ENCODE results near the gene TMEM25.

GRCh38 chr11:118519549-118519948, 11.4 kb upstream of the TMEM25 start:
- TF ChIP-seq CTCF (IDR thresholded peaks at IDR 0.05; ENCODE audit: low read depth, low read length): no peak
- no peak for TF ChIP-seq EZH2phosphoT487 (IDR thresholded peaks at IDR 0.05; ENCODE audit: low read depth)

Measured in OCI-LY3 (cell line).